ENCODE results near the gene GPHN.
A peak's percentile ranks its signal among the peaks of the same experiment; 100 is the strongest.

Gene GPHN

GRCh38 chr14:66507722-66508546 is at the start of gene GPHN:
Gene GPHN, plus strand, starts transcription at chr14:66508147.
- peak; percentile 98 for DNase-seq

- DNase-seq = no peak
Observed at GRCh38 chr14:66459603-66460002, 48.3 kb upstream of the GPHN start.

GRCh38 chr14:66464261-66464660 is 43.7 kb upstream of the GPHN start:
- DNase-seq = no peak

DNA sequence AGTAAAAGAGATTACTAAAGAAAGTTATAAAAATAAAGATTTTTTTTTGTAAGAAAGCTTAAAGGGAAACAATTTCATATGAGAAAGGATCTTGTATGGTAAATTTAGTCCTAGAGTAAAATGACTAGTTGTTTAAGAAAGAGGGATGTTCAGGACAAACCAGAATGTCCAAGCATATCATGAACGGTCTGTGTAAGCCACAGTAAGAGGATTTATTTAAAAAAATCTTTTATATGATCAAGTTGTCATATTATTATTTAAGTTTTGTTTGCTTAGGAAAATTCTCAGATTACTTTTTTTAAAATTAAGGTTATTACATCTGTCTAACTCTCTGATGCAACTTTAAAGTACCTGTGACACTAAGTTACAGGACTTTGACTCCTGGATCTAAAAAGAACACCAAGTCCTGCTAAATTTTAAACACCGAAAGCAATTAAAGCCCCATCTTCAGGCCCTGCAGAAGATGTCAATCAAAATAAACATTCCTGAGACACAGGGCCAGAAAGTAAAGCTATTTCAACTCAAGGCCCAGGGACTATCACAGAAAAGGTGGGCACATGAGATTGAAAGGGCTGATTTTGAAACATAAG is 39.1 kb upstream of the GPHN start:
- DNase-seq = no peak

DNA sequence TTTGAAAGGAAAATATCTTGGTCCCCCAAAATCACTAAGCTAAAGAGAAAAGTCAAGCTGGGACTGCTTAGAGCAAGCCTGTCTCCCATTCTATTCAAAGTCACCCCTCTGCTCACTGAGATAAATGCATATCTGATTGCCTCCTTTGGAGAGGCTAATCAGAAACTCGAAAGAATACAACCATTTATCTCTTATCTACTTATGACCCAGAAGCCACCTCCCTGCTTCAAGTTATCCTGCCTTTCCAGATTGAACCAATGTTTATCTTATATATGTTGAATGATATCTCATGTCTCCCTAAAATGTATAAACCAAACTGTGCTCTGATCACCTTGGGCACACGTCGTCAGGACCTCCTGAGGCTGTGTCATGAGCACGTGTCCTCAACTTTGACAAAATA is 36.4 kb upstream of the GPHN start:
- no peak for DNase-seq

DNA sequence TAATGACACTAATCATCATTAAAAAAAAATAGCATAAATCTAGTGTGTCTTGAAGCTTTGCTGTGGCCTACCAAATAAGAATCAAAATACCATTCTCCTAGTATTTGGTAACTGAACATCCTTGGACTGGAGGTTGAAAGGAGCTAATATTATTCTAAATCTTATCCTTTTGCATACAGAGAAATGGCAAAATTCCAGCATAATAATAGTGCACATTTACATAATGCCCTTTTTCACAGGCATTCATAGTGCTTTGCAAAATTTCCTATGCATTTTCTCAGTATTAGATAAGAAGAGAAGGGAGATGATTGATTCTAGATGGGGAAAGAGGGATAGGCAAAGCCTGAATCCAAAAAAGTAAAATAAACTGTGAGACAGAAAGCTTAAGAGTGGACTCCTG is 35.7 kb upstream of the GPHN start:
- no peak for DNase-seq

- no peak for DNase-seq
Observed at GRCh38 chr14:66473223-66473622, 34.7 kb upstream of the GPHN start.

DNA sequence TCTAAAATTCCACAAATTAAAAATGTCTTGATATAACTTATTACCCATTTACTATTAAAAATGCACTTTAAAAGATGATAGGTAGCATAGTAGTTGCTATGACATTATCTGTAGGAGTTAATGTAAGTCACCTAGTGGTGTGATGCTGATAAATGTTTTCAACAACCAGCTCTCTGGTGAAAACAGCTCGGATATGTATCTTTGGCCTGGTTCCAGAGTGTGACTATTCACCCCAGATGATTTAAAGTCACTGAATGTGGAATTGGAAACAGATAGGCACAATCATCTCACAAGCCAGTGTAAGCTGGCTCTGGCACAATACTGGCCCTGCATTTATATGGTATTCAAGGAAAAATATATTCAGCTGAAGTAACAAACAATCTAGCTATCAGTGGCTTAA is 31.0 kb upstream of the GPHN start:
- no peak for DNase-seq

DNA sequence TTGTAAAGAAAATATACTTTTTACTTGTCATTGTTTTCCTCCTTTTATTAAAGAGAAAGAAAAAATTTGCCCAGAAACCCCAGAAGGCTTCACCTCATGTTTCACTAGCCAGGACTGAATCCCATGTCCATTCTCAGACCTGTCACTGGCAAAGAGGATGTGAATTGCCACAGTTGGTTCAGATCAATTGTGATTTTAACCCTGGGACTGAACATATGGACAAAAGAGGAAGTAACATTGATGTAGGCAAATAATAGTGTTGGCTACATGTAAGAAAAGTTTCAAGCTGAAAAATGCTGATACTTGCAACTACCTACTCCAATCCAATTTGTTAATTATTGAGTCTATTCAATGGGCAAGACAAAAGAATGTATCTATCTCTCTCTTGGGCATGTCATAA is 30.4 kb upstream of the GPHN start:
- DNase-seq = peak; percentile 64

DNA sequence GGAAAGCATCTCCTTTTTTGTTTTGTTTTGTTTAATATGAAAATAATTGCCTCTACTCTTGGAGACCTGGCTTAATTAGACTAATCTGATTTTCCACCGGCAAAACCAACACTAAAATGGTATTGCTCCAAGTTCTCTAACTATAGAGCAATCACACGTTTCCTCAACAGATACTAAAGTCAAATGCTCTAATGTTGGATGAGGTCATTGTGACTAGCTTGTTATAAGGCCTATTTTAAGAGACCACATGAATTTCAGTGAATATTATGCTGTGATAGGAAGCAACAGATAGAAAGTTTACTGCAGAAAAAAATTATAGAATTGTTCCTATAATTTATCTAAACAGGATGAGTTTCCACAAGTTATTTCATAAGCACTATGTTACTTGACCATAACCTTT is 25.1 kb upstream of the GPHN start:
- DNase-seq = no peak

DNA sequence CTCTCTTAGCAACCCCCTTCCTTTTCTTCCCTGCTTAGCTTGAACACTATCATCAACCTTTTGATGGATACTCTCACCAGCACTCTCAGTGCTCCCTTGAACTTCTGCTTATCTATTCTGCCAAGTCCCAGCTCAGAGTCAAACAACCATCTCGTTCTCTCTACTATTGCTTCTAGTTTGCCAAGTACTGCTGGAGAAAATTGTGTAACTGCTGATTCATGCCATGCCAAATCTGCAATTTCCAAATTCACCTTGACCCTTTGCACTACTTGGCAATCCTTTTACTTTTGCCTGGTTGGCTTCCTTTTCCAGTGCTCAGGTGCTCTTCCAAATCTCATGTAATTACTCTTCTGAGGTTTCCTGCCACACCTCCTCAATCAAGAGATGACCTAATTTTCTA is 24.6 kb upstream of the GPHN start:
- DNase-seq = no peak

- no peak for DNase-seq
Observed at GRCh38 chr14:66485029-66485428, 22.9 kb upstream of the GPHN start.

DNA sequence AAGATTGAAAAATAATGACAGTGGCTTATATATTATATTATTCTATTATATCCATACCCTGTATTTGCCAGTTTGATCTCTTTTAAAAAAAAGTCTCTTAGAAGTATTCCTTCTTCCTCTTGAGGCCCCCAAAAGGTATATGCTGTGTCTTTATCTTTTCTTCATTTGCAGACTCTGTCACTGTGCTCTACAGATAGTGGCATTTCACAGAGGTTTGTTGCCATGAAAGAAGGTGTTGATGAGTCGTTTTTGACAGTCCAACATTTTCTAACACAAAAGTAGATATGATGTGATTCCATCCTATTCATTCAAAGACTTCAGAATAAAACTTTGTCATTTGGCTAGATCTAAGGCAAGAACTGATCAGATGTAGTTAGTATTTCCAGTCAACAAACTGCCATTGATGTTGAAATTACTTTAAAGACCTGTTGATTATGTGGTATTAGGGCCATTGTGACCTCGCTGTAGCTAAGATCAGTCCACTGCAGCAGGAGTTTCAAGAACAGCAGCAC is 22.0 kb upstream of the GPHN start, which contains the start of gene CCDC196:
Gene CCDC196, plus strand, starts transcription at position 462 of the 512 bp plus-strand sequence. CDS start 132 bp downstream, outside the sequence.
- no peak for DNase-seq

- no peak for DNase-seq
Observed at GRCh38 chr14:66487164-66487563, 20.8 kb upstream of the GPHN start.

GRCh38 chr14:66490143-66491111 is 17.5 kb upstream of the GPHN start:
- DNase-seq = peak; percentile 10

GRCh38 chr14:66493750-66494149 is 14.2 kb upstream of the GPHN start:
- DNase-seq = no peak

DNA sequence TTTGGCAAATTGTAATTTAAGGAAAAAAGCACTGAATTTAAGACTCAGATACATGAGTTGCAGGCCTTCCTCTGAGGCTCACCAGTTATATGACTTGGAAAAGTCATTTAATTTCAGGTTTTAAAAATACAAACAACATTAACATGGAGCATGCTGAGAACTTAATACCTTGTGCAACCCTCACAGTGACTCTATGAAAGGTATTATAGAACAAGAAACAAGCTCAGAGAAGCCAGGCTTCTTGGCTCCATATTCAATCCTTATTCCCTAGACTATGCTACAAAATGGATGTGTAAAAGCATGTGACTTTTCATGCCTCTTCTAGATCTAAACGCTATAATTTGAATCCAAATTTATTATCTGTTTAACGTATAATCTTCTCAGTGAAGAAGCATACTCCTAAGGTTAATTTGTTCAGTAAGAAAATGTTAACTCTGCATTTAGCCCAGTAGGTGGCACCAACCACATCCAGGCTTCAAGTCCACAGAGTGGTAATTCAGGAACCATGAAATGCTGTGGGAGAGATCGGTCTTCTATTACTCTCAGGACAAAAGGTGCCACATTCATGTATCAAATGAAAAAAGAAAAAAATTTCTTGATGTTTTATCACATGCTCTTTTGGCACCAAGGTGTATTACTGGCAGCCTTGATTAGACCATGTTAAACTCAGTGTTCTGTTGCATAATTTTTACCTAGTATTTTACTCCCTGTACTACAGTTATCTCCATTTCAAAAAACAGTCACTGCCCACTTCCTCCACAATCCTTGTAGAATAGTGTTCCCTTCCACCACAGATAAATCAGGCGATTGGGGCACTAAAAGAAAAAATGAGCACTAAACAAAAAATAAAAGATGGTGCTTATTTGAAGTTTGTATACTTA is 12.5 kb upstream of the GPHN start:
- peak; percentile 62 for DNase-seq

DNA sequence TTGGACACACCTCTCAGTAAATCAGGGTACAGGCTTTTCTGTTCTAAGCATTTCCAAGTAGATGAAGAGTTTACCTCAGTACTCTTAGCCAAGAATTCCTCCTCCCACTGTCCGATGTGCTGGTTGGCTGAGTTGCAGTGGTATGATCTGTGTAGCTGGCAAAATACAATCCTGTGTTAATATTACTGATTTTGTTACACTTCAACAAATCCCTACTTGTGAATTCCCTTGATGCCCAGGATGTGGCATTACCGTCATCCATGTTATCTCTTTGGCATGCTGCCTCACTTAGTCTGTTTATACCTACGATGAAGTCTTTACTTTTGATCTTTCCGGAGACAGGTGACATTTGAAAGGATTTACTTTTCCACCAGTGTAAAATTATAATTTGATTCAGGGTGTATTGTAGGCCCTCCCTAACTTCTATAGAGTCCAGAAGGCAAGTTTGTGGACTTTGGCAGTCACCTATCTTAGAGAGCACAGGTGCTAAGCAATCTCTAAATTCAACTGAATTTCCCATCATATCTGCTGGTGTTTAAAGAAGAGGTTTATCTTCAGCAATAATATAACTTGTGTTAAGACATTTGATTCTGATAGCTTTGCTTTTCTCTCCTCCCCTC is 11.6 kb upstream of the GPHN start:
- no peak for DNase-seq

DNA sequence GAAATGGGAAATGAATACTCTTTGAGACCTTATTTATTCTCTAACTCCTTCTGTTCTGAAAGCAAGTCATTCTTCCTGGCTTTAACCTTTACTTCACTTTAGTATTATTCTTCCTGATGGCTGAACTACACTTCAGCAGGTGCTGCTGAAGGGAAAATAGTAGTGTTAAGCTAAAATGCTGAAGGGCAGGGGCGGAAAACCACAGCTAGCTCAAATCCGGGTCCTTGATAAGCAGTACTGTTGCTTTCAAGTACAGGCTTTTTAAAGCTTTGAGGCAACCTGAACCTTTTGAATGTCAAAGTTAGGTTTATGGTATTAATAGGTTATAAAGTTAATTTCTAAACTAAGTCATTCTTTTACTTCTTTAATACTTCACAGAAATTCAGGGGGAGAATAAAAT is 11.0 kb upstream of the GPHN start:
- DNase-seq = no peak

- DNase-seq = no peak
Observed at GRCh38 chr14:66498311-66498710, 9.6 kb upstream of the GPHN start.

DNA sequence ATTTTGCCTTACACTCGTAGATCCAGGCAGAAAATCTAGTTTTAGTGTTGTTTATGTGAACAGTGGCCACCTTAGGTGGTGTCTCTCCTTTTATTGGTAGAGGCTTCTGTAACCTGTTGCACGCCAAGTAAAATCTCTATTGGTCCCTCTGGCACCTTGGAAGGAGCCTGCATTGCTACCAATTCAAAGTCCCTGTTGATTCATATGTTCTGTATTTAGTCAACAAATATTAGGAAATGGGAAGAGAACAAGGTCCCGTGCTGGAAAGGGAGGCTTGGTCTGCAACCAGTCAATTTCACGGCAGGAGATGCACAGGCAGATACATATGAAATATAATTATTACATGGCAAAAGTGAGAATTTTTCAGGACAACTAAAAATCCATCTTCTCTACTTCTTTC is 6.4 kb upstream of the GPHN start:
- no peak for DNase-seq

DNA sequence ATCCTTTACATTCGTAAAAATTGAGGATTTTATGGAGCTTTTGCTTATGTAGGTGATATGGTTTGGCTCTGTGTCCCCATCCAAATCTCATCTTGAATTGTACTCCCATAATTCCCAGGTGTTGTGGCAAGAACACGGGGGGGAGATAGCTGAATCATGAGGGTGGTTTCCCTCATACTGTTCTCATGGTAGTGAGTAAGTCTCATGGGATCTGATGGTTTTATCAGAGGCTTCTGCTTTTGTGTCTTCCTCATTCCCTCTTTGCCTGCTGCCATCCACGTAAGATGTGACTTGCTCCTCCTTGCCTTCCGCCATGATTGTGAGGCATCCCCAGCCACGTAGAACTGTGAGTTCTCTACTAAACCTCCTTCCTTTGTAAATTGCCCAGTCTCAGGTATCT is 5.1 kb upstream of the GPHN start:
- DNase-seq = peak; percentile 22

All from MV-4-11 (cell line).